Activated naive CD8-positive, alpha-beta T cell treated with anti-CD3 and anti-CD28 coated beads for 36 hours (primary cell): ENCODE measurements around the gene CCNE1. TPM values are rescaled to one million over a fixed set of nuclear protein-coding genes. Genes with fewer than 3 reads are reported as not detected.
"Not testable (repeated sequence)": the region's sequence is repeated elsewhere in the genome, so short reads cannot be mapped to it uniquely, and the experiment has no call there.

Experiments
- DNase-seq: peaks from one replicate; pipeline ENCODE4 v3.0.0; 2021
- H3K27ac Mint-ChIP-seq: one replicate; pipeline ENCODE4 v1.8.0; 2022; ENCODE audit warnings: mild to moderate bottlenecking, moderate library complexity, mixed read lengths
- H3K27me3 Mint-ChIP-seq: one replicate; pipeline ENCODE4 v1.8.0; 2022; ENCODE audit warnings: mild to moderate bottlenecking, mixed read lengths
- H3K36me3 Mint-ChIP-seq: one replicate; pipeline ENCODE4 v1.8.0; 2021; ENCODE audit warnings: mild to moderate bottlenecking, mixed read lengths
- H3K4me1 Mint-ChIP-seq: one replicate; pipeline ENCODE4 v1.8.0; 2021; ENCODE audit warnings: mixed read lengths
- H3K4me3 Mint-ChIP-seq: one replicate; pipeline ENCODE4 v1.8.0; 2022; ENCODE audit warnings: mild to moderate bottlenecking, moderate library complexity, mixed read lengths
- H3K9me3 Mint-ChIP-seq: one replicate; pipeline ENCODE4 v1.8.0; 2022; ENCODE audit warnings: mixed read lengths
- total RNA-seq, 2 experiments: library from RNA; stranded (reverse); gene quantifications; one replicate each; pipeline ENCODE4 v1.2.3, GENCODE V29; 2021

Gene CCNE1
- total RNA-seq, 2 experiments from 2014 or later, result 36.9 to 38.4 TPM

- DNase-seq, result no peak
- no peaks in the 10 kb centered on the region for H3K4me1 Mint-ChIP-seq
- no peak overlapping the region for H3K27ac Mint-ChIP-seq
- H3K9me3 Mint-ChIP-seq, result no peaks in the 10 kb centered on the region
- H3K36me3 Mint-ChIP-seq, result peaks cover 45% of the 10 kb centered on the region
- H3K4me3 Mint-ChIP-seq, result no peak overlapping the region
- no peaks in the 10 kb centered on the region for H3K27me3 Mint-ChIP-seq
These were observed 7.5 kb downstream of the CCNE1 start for GRCh38 chr19:29819300-29819699.

- Mint-ChIP-seq H3K27ac (peak overlapping the region; percentile 29), H3K4me1 (no peaks in the 10 kb centered on the region), H3K27me3 (no peaks in the 10 kb centered on the region), H3K4me3 (no peak overlapping the region), H3K9me3 (no peaks in the 10 kb centered on the region), H3K36me3 (peaks cover 44% of the 10 kb centered on the region)
- DNase-seq, result no peak
These were observed 8.2 kb downstream of the CCNE1 start for GRCh38 chr19:29819986-29820385.

- H3K9me3 Mint-ChIP-seq, result no peaks in the 10 kb centered on the region
- H3K4me3 Mint-ChIP-seq, result no peak overlapping the region
- no peaks in the 10 kb centered on the region for H3K4me1 Mint-ChIP-seq
- H3K27ac Mint-ChIP-seq, result no peak overlapping the region
- no peak for DNase-seq
- peaks cover 38% of the 10 kb centered on the region for H3K36me3 Mint-ChIP-seq
- H3K27me3 Mint-ChIP-seq, result no peaks in the 10 kb centered on the region
These were observed 12.0 kb downstream of the CCNE1 start for GRCh38 chr19:29823581-29824330.

- H3K27ac Mint-ChIP-seq, H3K27me3 Mint-ChIP-seq, H3K4me3 Mint-ChIP-seq, H3K4me1 Mint-ChIP-seq, DNase-seq, H3K9me3 Mint-ChIP-seq: not testable (repeated sequence)
- H3K36me3 Mint-ChIP-seq, result peaks cover 30% of the 10 kb centered on the region
These were observed 13.5 kb downstream of the CCNE1 start for GRCh38 chr19:29825263-29825662.

- H3K36me3 Mint-ChIP-seq, result no peaks in the 10 kb centered on the region
- H3K4me3 Mint-ChIP-seq, result peak overlapping the region; percentile 66
- H3K9me3 Mint-ChIP-seq, result no peaks in the 10 kb centered on the region
- no peaks in the 10 kb centered on the region for H3K27me3 Mint-ChIP-seq
- H3K27ac Mint-ChIP-seq, result peak overlapping the region; percentile 83
- peaks cover 44% of the 10 kb centered on the region for H3K4me1 Mint-ChIP-seq
- DNase-seq, result peak; percentile 62
These were observed 19.3 kb downstream of the CCNE1 start for GRCh38 chr19:29831041-29831548.

- Mint-ChIP-seq H3K9me3 (no peaks in the 10 kb centered on the region), H3K36me3 (no peaks in the 10 kb centered on the region)
These were observed 19.9 kb downstream of the CCNE1 start for GRCh38 chr19:29831686-29832085.

GRCh38 chr19:29832801-29833200 lies 21.0 kb downstream of the CCNE1 start:
- DNase-seq, result no peak
- Mint-ChIP-seq H3K4me3 (no peak overlapping the region), H3K27ac (no peak overlapping the region), H3K9me3 (no peaks in the 10 kb centered on the region), H3K4me1 (peaks cover 60% of the 10 kb centered on the region), H3K27me3 (no peaks in the 10 kb centered on the region), H3K36me3 (no peaks in the 10 kb centered on the region)

More at GRCh38 chr19:29831686-29832085, 19.9 kb downstream of the CCNE1 start:
- peaks cover 49% of the 10 kb centered on the region for H3K4me1 Mint-ChIP-seq
- no peaks in the 10 kb centered on the region for H3K27me3 Mint-ChIP-seq
- H3K4me3 Mint-ChIP-seq, result peak overlapping the region; percentile 66
- H3K27ac Mint-ChIP-seq, result peak overlapping the region; percentile 83
- no peak for DNase-seq

- H3K27ac Mint-ChIP-seq, result no peak overlapping the region
These were observed 21.9 kb downstream of the CCNE1 start for GRCh38 chr19:29833614-29834261.

GRCh38 chr19:29834991-29835846 lies 23.4 kb downstream of the CCNE1 start:
- Mint-ChIP-seq H3K27me3 (no peaks in the 10 kb centered on the region), H3K4me3 (no peak overlapping the region), H3K4me1 (peaks cover 64% of the 10 kb centered on the region), H3K36me3 (no peaks in the 10 kb centered on the region), H3K27ac (no peak overlapping the region), H3K9me3 (no peaks in the 10 kb centered on the region)
- no peak for DNase-seq

More at GRCh38 chr19:29833614-29834261, 21.9 kb downstream of the CCNE1 start:
- Mint-ChIP-seq H3K4me3 (no peak overlapping the region), H3K27me3 (no peaks in the 10 kb centered on the region), H3K9me3 (no peaks in the 10 kb centered on the region), H3K36me3 (no peaks in the 10 kb centered on the region), H3K4me1 (peaks cover 65% of the 10 kb centered on the region)
- DNase-seq, result no peak

GRCh38 chr19:29836409-29836825 lies 24.6 kb downstream of the CCNE1 start:
- peak; percentile 68 for DNase-seq
- H3K27ac Mint-ChIP-seq, result peak overlapping the region; percentile 95
- H3K36me3 Mint-ChIP-seq, result no peaks in the 10 kb centered on the region
- peaks cover 52% of the 10 kb centered on the region for H3K4me1 Mint-ChIP-seq
- no peaks in the 10 kb centered on the region for H3K27me3 Mint-ChIP-seq
- peak overlapping the region; percentile 27 for H3K4me3 Mint-ChIP-seq
- H3K9me3 Mint-ChIP-seq, result no peaks in the 10 kb centered on the region

GRCh38 chr19:29837448-29837981 lies 25.7 kb downstream of the CCNE1 start:
- Mint-ChIP-seq H3K27ac (peak overlapping the region; percentile 95), H3K9me3 (no peaks in the 10 kb centered on the region), H3K27me3 (no peaks in the 10 kb centered on the region), H3K36me3 (no peaks in the 10 kb centered on the region), H3K4me3 (peak overlapping the region; percentile 72), H3K4me1 (peaks cover 47% of the 10 kb centered on the region)
- peak; percentile 70 for DNase-seq

- peaks cover 46% of the 10 kb centered on the region for H3K4me1 Mint-ChIP-seq
These were observed 26.2 kb downstream of the CCNE1 start for GRCh38 chr19:29837996-29838395.

GRCh38 chr19:29840066-29840950 lies 28.5 kb downstream of the CCNE1 start:
- no peak overlapping the region for H3K4me3 Mint-ChIP-seq
- H3K36me3 Mint-ChIP-seq, result no peaks in the 10 kb centered on the region
- no peak overlapping the region for H3K27ac Mint-ChIP-seq
- H3K9me3 Mint-ChIP-seq, result no peaks in the 10 kb centered on the region
- peaks cover 34% of the 10 kb centered on the region for H3K4me1 Mint-ChIP-seq
- no peaks in the 10 kb centered on the region for H3K27me3 Mint-ChIP-seq
- no peak for DNase-seq

More at GRCh38 chr19:29837996-29838395, 26.2 kb downstream of the CCNE1 start:
- no peaks in the 10 kb centered on the region for H3K27me3 Mint-ChIP-seq
- no peak for DNase-seq
- no peaks in the 10 kb centered on the region for H3K36me3 Mint-ChIP-seq
- H3K4me3 Mint-ChIP-seq, result no peak overlapping the region
- no peaks in the 10 kb centered on the region for H3K9me3 Mint-ChIP-seq
- peak overlapping the region; percentile 95 for H3K27ac Mint-ChIP-seq

- no peaks in the 10 kb centered on the region for H3K36me3 Mint-ChIP-seq
- no peaks in the 10 kb centered on the region for H3K27me3 Mint-ChIP-seq
- no peak overlapping the region for H3K27ac Mint-ChIP-seq
- peaks cover 36% of the 10 kb centered on the region for H3K4me1 Mint-ChIP-seq
- no peak for DNase-seq
- no peak overlapping the region for H3K4me3 Mint-ChIP-seq
- H3K9me3 Mint-ChIP-seq, result no peaks in the 10 kb centered on the region
These were observed 29.4 kb downstream of the CCNE1 start for GRCh38 chr19:29841209-29841558.
